ENCODE data around the gene CEP126.

CEP126 gene

DNA sequence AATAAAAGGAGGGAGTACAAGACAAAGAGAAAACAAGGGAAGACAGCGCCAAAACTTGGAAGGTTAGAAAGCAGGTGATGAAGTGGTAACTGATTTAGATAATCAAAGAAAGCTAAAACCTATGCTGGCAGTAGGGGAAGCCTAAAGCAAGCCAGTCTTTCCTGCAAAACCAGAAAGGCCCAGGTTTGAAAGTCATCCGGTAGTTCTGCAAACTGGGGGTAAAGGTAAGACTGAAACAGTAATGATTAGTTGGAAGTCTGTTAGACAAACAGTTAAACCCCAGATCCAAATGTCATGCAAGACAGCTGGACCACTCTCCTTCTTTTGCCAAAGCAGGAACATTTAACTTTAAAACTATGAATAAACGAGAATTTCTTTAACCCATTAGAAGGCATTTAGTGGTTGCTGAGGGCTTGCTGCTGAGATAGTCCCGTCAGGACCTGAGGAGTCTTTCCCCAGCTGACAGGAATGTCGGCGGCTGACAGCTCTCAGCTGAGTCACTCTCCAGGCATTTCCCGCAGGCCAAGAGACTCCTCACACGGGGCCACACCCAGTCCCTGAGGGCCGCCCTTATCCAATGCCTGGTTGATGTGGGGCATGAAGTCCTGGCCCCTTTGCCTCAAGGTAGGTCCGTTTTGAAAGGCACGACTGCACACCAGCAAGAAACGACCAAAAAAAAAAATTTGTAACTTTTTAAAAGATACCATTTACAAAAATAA lies 96.1 kb downstream of the CEP126 start:
- no peak for DNase-seq

DNA sequence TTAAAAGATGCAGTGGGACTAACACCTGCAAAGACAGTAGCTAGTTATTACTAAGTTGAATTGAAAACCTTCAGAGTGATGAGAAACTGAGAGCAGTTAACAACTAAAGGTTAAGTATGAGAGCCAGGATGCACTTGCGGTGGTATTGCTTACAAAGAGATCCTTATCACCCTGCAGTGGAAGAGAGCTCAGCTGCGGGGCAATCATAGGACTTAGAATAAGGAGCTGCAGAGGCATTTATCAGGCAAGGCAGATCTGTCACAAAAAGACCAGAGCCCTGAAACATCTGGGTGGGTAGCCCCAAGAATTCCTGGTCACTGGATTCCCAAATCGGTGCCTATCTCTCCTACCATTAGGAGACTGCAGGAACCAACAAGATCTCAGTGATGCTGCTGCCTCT lies 98.1 kb downstream of the CEP126 start:
- DNase-seq = no peak

GRCh38 chr11:102014756-102015155 lies 99.9 kb downstream of the CEP126 start:
- DNase-seq = no peak

- DNase-seq = no peak
Measured at GRCh38 chr11:102017026-102017425, 102.2 kb downstream of the CEP126 start.

DNA sequence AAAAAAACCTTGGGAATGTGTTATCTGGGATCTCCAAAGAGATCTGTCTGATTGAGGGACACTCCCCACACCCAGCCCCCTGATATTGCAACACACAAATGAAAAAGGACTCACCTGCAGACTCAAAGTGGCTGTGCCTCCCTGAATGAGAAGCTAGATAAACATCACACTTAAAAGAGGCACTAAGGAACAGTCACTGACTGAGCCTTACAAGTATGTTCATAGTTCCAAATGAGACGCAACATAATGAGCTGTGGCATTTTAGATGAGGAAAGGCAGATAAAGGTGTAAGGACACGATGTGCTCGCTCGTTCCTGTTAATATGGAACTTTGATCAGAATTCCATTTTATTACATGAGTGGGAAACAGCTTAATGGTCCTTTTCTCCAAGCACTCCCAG lies 111.4 kb downstream of the CEP126 start:
- no peak for DNase-seq

- no peak for DNase-seq
Measured at GRCh38 chr11:102026959-102027358, 112.1 kb downstream of the CEP126 start.

DNA sequence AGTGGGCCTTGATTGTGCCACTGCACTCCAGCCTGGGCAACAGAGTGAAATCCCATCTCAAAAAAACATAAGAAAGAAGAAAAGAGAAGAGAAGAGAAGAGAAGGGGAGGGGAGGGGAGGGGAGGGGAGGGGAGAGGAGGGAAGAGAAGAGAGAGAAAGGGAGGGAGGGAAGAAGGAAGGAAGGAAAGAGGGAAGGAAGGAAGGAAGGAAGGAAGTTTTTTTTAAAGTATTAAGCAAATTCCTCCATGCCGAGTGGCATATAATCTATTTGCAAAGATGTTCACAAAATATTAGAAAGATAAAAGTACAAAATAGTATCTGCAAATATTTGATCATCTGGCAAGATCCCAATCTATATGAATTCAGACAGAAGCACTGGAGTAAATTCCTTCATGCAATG lies 121.9 kb downstream of the CEP126 start:
- DNase-seq = no peak

DNA sequence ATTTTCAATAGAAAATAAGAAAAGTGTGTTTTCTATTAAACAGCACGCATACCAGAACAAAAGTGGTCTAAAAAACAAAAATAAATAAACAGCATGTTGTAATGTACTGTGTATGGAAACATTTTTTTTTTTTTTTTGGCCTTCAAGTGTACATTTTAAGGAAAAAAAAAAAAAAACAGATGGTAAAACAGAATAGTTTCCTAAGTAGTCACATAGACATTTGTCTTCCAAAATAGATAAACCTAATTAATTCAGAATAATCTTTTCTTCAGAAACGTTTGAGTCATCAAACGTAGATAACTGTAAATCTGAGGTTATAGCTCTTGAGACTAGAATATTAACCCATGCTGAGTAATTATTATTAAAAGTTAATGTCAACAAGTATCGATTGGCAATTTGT lies 132.0 kb downstream of the CEP126 start:
- DNase-seq = no peak

DNA sequence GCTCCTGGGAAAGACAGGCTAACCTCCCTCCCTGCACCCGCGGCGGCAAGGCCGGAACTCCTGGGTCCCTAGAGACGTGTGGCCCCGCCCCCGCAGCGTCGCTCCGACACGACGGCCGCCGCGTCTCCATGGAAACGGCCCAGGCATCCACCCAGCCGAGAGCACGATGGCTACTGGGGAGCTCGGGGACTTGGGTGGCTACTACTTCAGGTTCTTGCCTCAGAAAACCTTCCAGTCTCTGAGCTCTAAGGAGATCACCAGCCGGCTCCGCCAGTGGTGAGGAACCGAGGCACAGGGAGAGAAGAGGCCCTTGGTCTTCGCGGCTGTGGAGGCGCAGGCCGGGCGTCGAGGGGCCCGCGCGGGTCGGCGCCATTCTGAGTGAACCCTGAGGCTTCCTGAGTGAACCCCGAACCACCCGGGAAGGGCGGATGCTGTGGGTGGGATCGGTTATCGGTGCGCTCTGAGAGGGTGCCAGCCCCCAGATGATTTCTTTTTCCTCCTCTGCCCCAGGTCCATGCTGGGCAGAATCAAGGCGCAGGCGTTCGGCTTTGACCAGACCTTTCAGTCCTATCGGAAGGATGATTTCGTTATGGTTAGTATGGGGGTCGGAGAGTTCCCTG lies 132.6 kb downstream of the CEP126 start, which contains the start of gene CFAP300:
TSS of gene CFAP300 (plus strand) at position 133 of the 620 bp plus-strand sequence. CDS start at position 167, 34 bp downstream.
- peak; percentile 7 for DNase-seq
